PC-9 (cell line): ENCODE results near the gene ORC4. TPM values are rescaled to one million over a fixed set of nuclear protein-coding genes. Genes with fewer than 3 reads are reported as not detected.

ENCODE experiments used
- BruUV-seq: library from RNA; stranded (reverse); fragments of 400-500 nt; replicated peaks from 2 replicates; lab custom pipeline; 2021; lab: Mats Ljungman, UMichigan
- CTCF ChIA-PET: fragments of 300-600 bp; sonication (Branson Sonifier 250); formaldehyde crosslinking; loops from one replicate; lab custom pipeline; 2022; ENCODE audit warnings: antibody characterized with exemption; lab: Charles Lee
- POLR2A ChIA-PET: fragments of 300-600 bp; sonication (Branson Sonifier 250); formaldehyde crosslinking; loops from one replicate; lab custom pipeline; 2022; ENCODE audit warnings: antibody characterized with exemption; ENCODE audit not compliant: unreplicated experiment; lab: Charles Lee
- DNase-seq, 2 experiments: peaks; one replicate each; pipeline versions ENCODE4 v3.0.0 to v3.0.0-alpha.2; 2015 to 2022; ENCODE audit warnings: mixed read lengths in 1 of 2
- H2AFZ ChIP-seq: fragments of 200-600 bp; sonication (generic); 2 replicates; pipeline ENCODE4 v1.8.1; 2017; ENCODE audit warnings: antibody characterized with exemption
- H3F3A ChIP-seq: fragments of 200-600 bp; sonication (generic); 2 replicates; pipeline ENCODE4 v1.8.1; 2017; ENCODE audit warnings: antibody characterized with exemption, mild to moderate bottlenecking, low read depth; ENCODE audit not compliant: insufficient read depth
- H3K27ac ChIP-seq: fragments of 200-600 bp; sonication (generic); 2 replicates; pipeline ENCODE4 v1.6.1; 2016; ENCODE audit warnings: mixed run types
- H3K27me3 ChIP-seq: fragments of 200-600 bp; sonication (generic); 2 replicates; pipeline ENCODE4 v1.6.1; 2016; ENCODE audit warnings: low read depth, mixed run types; ENCODE audit not compliant: insufficient read depth
- H3K36me3 ChIP-seq: fragments of 200-600 bp; sonication (generic); 2 replicates; pipeline ENCODE4 v1.6.1; 2016; ENCODE audit warnings: low read depth, mixed run types
- H3K4me1 ChIP-seq: fragments of 200-600 bp; sonication (generic); replicated peaks from 2 replicates; pipeline ENCODE4 v1.6.1; 2016; ENCODE audit warnings: mixed run types; ENCODE audit not compliant: insufficient read depth
- H3K4me2 ChIP-seq: fragments of 200-600 bp; sonication (generic); 2 replicates; pipeline ENCODE4 v1.6.1; 2017; ENCODE audit warnings: mixed run types
- H3K4me3 ChIP-seq: fragments of 200-600 bp; sonication (generic); 2 replicates; pipeline ENCODE4 v1.6.1; 2016; ENCODE audit warnings: mixed run types
- H3K79me2 ChIP-seq: fragments of 200-600 bp; sonication (generic); 2 replicates; pipeline ENCODE4 v1.6.1; 2017; ENCODE audit warnings: low read depth, mixed run types
- H3K9me2 ChIP-seq: fragments of 200-600 bp; sonication (generic); 2 replicates; pipeline ENCODE4 v1.8.1; 2017; ENCODE audit warnings: mild to moderate bottlenecking; ENCODE audit not compliant: insufficient read depth
- H3K9me3 ChIP-seq: fragments of 200-600 bp; sonication (generic); 2 replicates; pipeline ENCODE4 v1.8.1; 2016; ENCODE audit warnings: low read depth; ENCODE audit not compliant: insufficient read depth
- H4K20me1 ChIP-seq: fragments of 200-600 bp; sonication (generic); 2 replicates; pipeline ENCODE4 v1.8.1; 2017; ENCODE audit not compliant: insufficient read depth
- CTCF ChIP-seq: fragments of 200-600 bp; sonication (generic); conservative IDR thresholded peaks from 2 replicates; pipeline ENCODE4 v1.6.1; 2017; ENCODE audit warnings: mixed run types, antibody characterized with exemption, mild to moderate bottlenecking, moderate library complexity
- EZH2 ChIP-seq: fragments of 200-600 bp; sonication (generic); IDR thresholded peaks from 2 replicates; pipeline ENCODE4 v1.8.0; 2017; ENCODE audit warnings: antibody characterized with exemption, low read depth
- intact Hi-C: fragments of 100-400 bp; cut with micrococcal nuclease; formaldehyde crosslinking; loops from one replicate; pipeline ENCODE4 v1.10.0; 2022; ENCODE audit not compliant: unreplicated experiment
- total RNA-seq: library from RNA; stranded (reverse); gene quantifications from 2 replicates; pipeline ENCODE4 v1.2.3, GENCODE V29; 2021

Gene ORC4
- total RNA-seq, 1 experiment from 2014 or later, result 44.2 TPM

DNA sequence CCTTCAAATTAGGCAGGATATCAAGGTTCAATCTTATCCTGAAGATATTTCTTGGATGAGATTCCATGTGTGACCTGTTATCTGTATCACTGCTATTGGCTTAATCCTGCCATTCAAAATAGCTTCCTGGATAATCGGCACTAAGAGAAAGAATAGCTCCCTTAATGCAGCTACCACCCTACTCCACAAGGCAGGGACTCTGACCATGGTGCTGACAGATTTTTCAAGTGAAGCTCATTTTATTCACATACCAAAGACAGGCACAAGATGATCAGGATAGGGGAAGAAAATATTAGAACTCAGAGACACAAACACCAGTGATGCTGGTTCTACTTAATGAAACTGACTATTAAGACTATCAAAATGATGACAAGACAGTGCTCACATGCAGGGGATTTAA lies 74.9 kb downstream of the ORC4 start:
- no peaks in the 10 kb centered on the region for H3K36me3 ChIP-seq
- no peaks in the 10 kb centered on the region for H3K9me3 ChIP-seq
- no peaks in the 10 kb centered on the region; the same call in 1 of the 2 replicates for H3F3A ChIP-seq
- no peak for DNase-seq
- TF ChIP-seq EZH2, result no peak
- no peak for TF ChIP-seq CTCF
- no peak overlapping the region for H3K27ac ChIP-seq
- H4K20me1 ChIP-seq, result no peaks in the 10 kb centered on the region
- H3K27me3 ChIP-seq, result no peaks in the 10 kb centered on the region
- no peaks in the 10 kb centered on the region for H3K9me2 ChIP-seq
- no TSS peak for BruUV-seq
- no peak overlapping the region for H3K4me3 ChIP-seq
- intact Hi-C loops, result no loop called here
- ChIA-PET CTCF (no interaction called here), POLR2A (interaction anchor here (0.7 kb wide), 1 partner anchor 1128 kb away, joined by 4 read pairs; no protein-coding TSS in a partner anchor)
- H3K79me2 ChIP-seq, result no peaks in the 10 kb centered on the region
- no peaks in the 10 kb centered on the region for H3K4me1 ChIP-seq
- no peak overlapping the region for H3K4me2 ChIP-seq
- H2AFZ ChIP-seq, result no peak overlapping the region

DNA sequence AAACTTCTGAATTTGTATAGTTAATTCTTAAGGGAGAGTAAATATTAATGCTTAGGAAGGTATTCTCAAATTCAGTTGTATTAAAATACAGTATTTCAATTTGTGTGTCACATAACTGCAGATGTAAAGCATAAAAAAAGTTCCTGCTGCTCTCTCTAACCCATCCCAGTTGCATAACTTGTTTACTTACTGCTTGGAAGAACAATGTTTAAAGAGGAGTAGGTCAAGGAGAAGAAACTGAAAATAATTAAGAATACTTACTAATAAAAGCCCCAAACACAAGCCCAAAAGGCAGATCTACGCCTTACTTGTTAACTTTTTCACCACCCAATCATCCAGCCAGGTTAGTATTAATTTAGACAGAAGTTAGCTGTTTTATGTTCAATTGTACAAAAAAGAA lies 81.2 kb downstream of the ORC4 start:
- BruUV-seq, result no TSS peak
- no peak for TF ChIP-seq CTCF
- TF ChIP-seq EZH2, result no peak

DNA sequence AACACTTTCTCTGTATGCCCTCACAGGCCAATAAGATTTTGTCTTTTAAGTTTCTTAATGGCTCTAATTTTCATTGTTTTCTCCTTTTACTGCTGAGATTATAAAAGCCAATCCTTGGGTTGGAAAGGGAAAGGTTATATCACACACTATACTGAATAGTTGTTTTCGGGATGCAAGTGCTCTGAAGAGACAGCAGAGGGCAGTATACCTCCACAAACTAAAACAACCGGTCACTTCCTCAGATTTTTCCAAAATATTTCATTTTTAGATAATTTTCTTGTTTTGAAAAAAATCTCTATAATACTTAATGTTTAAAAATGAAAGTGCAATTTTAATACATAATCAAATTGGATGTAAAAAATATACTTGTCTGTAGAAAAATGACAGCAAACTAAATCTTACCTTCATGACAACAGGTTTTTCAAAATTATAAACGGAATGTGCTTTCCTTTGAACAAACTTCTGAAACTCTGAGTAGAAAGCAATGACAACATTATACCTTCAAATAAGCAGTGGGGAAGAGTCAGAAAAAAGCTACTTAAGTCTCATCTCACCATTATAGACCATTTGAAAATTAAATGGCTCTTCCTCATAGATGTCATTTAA lies 82.7 kb downstream of the ORC4 start:
- no TSS peak for BruUV-seq
- Histone ChIP-seq H3K27ac (no peak overlapping the region), H3K4me2 (no peak overlapping the region), H3F3A (no peaks in the 10 kb centered on the region), H3K9me2 (no peaks in the 10 kb centered on the region), H3K79me2 (no peaks in the 10 kb centered on the region), H3K4me1 (no peaks in the 10 kb centered on the region), H2AFZ (no peak overlapping the region), H3K27me3 (no peaks in the 10 kb centered on the region), H3K4me3 (no peak overlapping the region), H4K20me1 (no peaks in the 10 kb centered on the region), H3K36me3 (peaks cover 5% of the 10 kb centered on the region), H3K9me3 (no peaks in the 10 kb centered on the region)
- TF ChIP-seq CTCF (peak; percentile 82), EZH2 (no peak)
- DNase-seq, result no peak
- ChIA-PET POLR2A (no interaction called here), CTCF (interaction anchor here (0.7 kb wide), 1 partner anchor 708 kb away, joined by 4 read pairs; no protein-coding TSS in a partner anchor)
- intact Hi-C loops, result loop anchor here (1.0 to 5.0 kb wide), 3 partner anchors 571 to 1624 kb away; no protein-coding TSS in a partner anchor

More for the DNA sequence above, 81.2 kb downstream of the ORC4 start:
- DNase-seq, result no peak
- Histone ChIP-seq H3K9me2 (no peaks in the 10 kb centered on the region), H3K79me2 (no peaks in the 10 kb centered on the region), H3K4me3 (no peak overlapping the region), H3K27me3 (no peaks in the 10 kb centered on the region), H3K36me3 (peaks cover 5% of the 10 kb centered on the region; the same call in 1 of the 2 replicates), H3K4me2 (no peak overlapping the region), H3K4me1 (no peaks in the 10 kb centered on the region), H4K20me1 (no peaks in the 10 kb centered on the region), H3K27ac (no peak overlapping the region), H2AFZ (no peak overlapping the region), H3K9me3 (no peaks in the 10 kb centered on the region), H3F3A (no peaks in the 10 kb centered on the region)
- POLR2A ChIA-PET, result no interaction called here
- CTCF ChIA-PET, result no interaction called here
- intact Hi-C loops, result loop anchor here (5.0 kb wide), 1 partner anchor 1623 kb away; no protein-coding TSS in a partner anchor
